Panc1 (cell line): ENCODE data around the gene CANX. TPM values are rescaled to one million over a fixed set of nuclear protein-coding genes. Genes with fewer than 3 reads are reported as not detected.

Experiments
- ATAC-seq: fragments of 200-7000 bp; cut with Tn5 transposase; 2 replicates; pipeline ENCODE4 v1.9.1; 2020; ENCODE audit warnings: mild to moderate bottlenecking, moderate library complexity
- BruUV-seq: library from RNA; stranded (reverse); fragments of 400-500 nt; replicated peaks from 2 replicates; lab custom pipeline; 2021; lab: Mats Ljungman, UMichigan
- CTCF ChIA-PET: fragments of 300-600 bp; sonication (Branson Sonifier 250); formaldehyde crosslinking; loops from one replicate; lab custom pipeline; 2022; ENCODE audit warnings: antibody characterized with exemption; lab: Charles Lee
- POLR2A ChIA-PET: fragments of 300-600 bp; sonication (Branson Sonifier 250); formaldehyde crosslinking; loops from one replicate; lab custom pipeline; 2022; ENCODE audit warnings: antibody characterized with exemption; lab: Charles Lee
- DNase-seq: peaks from one replicate; pipeline ENCODE4 v3.0.0-alpha.2; 2010; ENCODE audit warnings: low read depth, low spot score
- H3K27ac ChIP-seq: 2 replicates; pipeline ENCODE4 v1.5.1; 2011; ENCODE audit warnings: mild to moderate bottlenecking, low read length, inconsistent platforms
- H3K27me3 ChIP-seq: fragments of 200-500 bp; sonication (Bioruptor generic); 2 replicates; pipeline ENCODE4 v1.6.0; 2014; ENCODE audit warnings: low read length, inconsistent platforms; ENCODE audit not compliant: control insufficient read depth, insufficient read depth
- H3K36me3 ChIP-seq: fragments of 200-500 bp; sonication (Bioruptor generic); 2 replicates; pipeline ENCODE4 v1.5.1; 2014; ENCODE audit warnings: inconsistent platforms, mild to moderate bottlenecking, low read length, moderate library complexity; ENCODE audit not compliant: control insufficient read depth, insufficient read depth
- H3K4me1 ChIP-seq: 2 replicates; pipeline ENCODE4 v1.5.1; 2011; ENCODE audit warnings: inconsistent platforms, mild to moderate bottlenecking, low read length, moderate library complexity; ENCODE audit not compliant: control insufficient read depth, insufficient read depth
- H3K4me3 ChIP-seq, 2 experiments: 2 replicates each; pipeline ENCODE4 v1.5.1; 2011 to 2012; ENCODE audit warnings: low read depth in 2 of 2, low read length in 2 of 2, mild to moderate bottlenecking in 2 of 2, inconsistent platforms in 1 of 2, moderate library complexity in 1 of 2
- H3K9me3 ChIP-seq: fragments of 200-500 bp; sonication (Bioruptor generic); 2 replicates; pipeline ENCODE4 v1.5.1; 2014; ENCODE audit warnings: low read depth, mild to moderate bottlenecking, inconsistent platforms, low read length, moderate library complexity; ENCODE audit not compliant: control insufficient read depth, insufficient read depth
- CTCF ChIP-seq: fragments of 450-650 bp; IDR thresholded peaks from 2 replicates; pipeline ENCODE4 v1.5.1; 2017; ENCODE audit warnings: mild to moderate bottlenecking
- POLR2AphosphoS5 ChIP-seq: IDR thresholded peaks from 2 replicates; pipeline ENCODE4 v1.6.1; 2012; ENCODE audit warnings: mild to moderate bottlenecking, low read depth, low read length, moderate library complexity
- REST ChIP-seq, 2 experiments: IDR thresholded peaks; 2 replicates each; pipeline ENCODE4 v1.6.1; 2011 to 2012; ENCODE audit warnings: low read depth in 2 of 2, control low read depth in 1 of 2, low read length in 1 of 2, mild to moderate bottlenecking in 1 of 2, moderate library complexity in 1 of 2; ENCODE audit not compliant: insufficient read depth in 1 of 2
- SIN3A ChIP-seq: IDR thresholded peaks from 2 replicates; pipeline ENCODE4 v1.6.1; 2012; ENCODE audit warnings: low read depth, mild to moderate bottlenecking, low read length, moderate library complexity, borderline replicate concordance; ENCODE audit not compliant: insufficient read depth
- TCF7L2 ChIP-seq: IDR thresholded peaks from 2 replicates; pipeline ENCODE4 v1.6.1; 2011; ENCODE audit warnings: mild to moderate bottlenecking, low read depth, low read length, inconsistent platforms
- in situ Hi-C: cut with HindIII; loops from 2 replicates; pipeline ENCODE4 v1.10.0; 2016; ENCODE audit warnings: low sequenced_read_pairs, low pct_unique_long_range_greater_than_20kb
- intact Hi-C: fragments of 100-400 bp; cut with micrococcal nuclease; formaldehyde crosslinking; loops from one replicate; pipeline ENCODE4 v1.10.0; 2022; ENCODE audit not compliant: unreplicated experiment
- total RNA-seq: library from RNA; stranded (reverse); gene quantifications from one replicate; pipeline ENCODE4 v1.2.1, GENCODE V29; 2021; ENCODE audit not compliant: unreplicated experiment

CANX gene
- total RNA-seq, 1 experiment from 2014 or later, result 707 TPM

GRCh38 chr5:179762079-179762780 is 63.5 kb downstream of the CANX start:
- ATAC-seq (peak; percentile 57), DNase-seq (no peak)
- ChIA-PET POLR2A (interaction anchor here (0.5 kb wide), 1 partner anchor 10 kb away, joined by 3 read pairs; no protein-coding TSS in a partner anchor), CTCF (interaction anchor here (0.6 to 1.4 kb wide), 5 partner anchors 9 to 58 kb away, joined by 3 to 5 read pairs (median 3); partner anchors contain the start of genes MAML1 and SQSTM1)
- no TSS peak for BruUV-seq
- no peaks in the 10 kb centered on the region for H3K27me3 ChIP-seq
- no peaks in the 10 kb centered on the region for H3K9me3 ChIP-seq
- no peak overlapping the region for H3K4me3 ChIP-seq
- H3K4me1 ChIP-seq, result peaks cover 36% of the 10 kb centered on the region
- H3K27ac ChIP-seq, result no peak overlapping the region
- 0 out of 2 replicates have a peak, but pooled peaks cover 2% of the 10 kb centered on the region for H3K36me3 ChIP-seq
- in situ Hi-C loops (no loop called here), intact Hi-C loops (no loop called here)
- no peak for TF ChIP-seq TCF7L2
- TF ChIP-seq CTCF, result no peak
- no peak for TF ChIP-seq REST (IDR thresholded peaks at IDR 0.05; ENCODE audit: insufficient read depth in 1 of 2, low read depth in 2 of 2, low read length in 1 of 2)
- no peak for TF ChIP-seq POLR2AphosphoS5
- TF ChIP-seq SIN3A, result no peak

GRCh38 chr5:179762781-179763176 is 64.0 kb downstream of the CANX start:
- intact Hi-C loops (no loop called here), in situ Hi-C loops (no loop called here)
- ATAC-seq (peak; percentile 32; the same call in 1 of the 2 replicates), DNase-seq (no peak)
- no peaks in the 10 kb centered on the region for H3K9me3 ChIP-seq
- TF ChIP-seq SIN3A (no peak), TCF7L2 (no peak), REST (IDR thresholded peaks at IDR 0.05; ENCODE audit: insufficient read depth in 1 of 2, low read depth in 2 of 2, low read length in 1 of 2) (no peak), POLR2AphosphoS5 (no peak), CTCF (0 out of 2 replicates have a peak, but pooled peaks have one; percentile 60)
- no peak overlapping the region for H3K4me3 ChIP-seq
- no peak overlapping the region for H3K27ac ChIP-seq
- ChIA-PET POLR2A (interaction anchor here (0.5 to 0.7 kb wide), 2 partner anchors 11 to 65 kb away, joined by 3 to 6 read pairs; no protein-coding TSS in a partner anchor), CTCF (interaction anchor here (0.6 to 1.4 kb wide), 6 partner anchors 8 to 58 kb away, joined by 3 to 5 read pairs (median 3); partner anchors contain the start of gene SQSTM1)
- no TSS peak for BruUV-seq
- H3K4me1 ChIP-seq, result peaks cover 36% of the 10 kb centered on the region
- peaks cover 2% of the 10 kb centered on the region; the same call in 1 of the 2 replicates for H3K36me3 ChIP-seq
- H3K27me3 ChIP-seq, result no peaks in the 10 kb centered on the region
